Heart left ventricle (tissue), 16 donors: ENCODE measurements around the gene CCBE1. TPM values are rescaled to one million over a fixed set of nuclear protein-coding genes. Genes with fewer than 3 reads are reported as not detected.
A peak's percentile ranks its signal among the peaks of the same experiment; 100 is the strongest.
"Not testable (repeated sequence)": the region's sequence is repeated elsewhere in the genome, so short reads cannot be mapped to it uniquely, and the experiment has no call there.

ENCODE experiments used
- ATAC-seq, 4 donors: fragments of 200-7000 bp; cut with Tn5 transposase; one replicate each; pipeline ENCODE4 v1.9.1; 2020 to 2022; ENCODE audit warnings: moderate library complexity in 4 of 4, mild to moderate bottlenecking in 3 of 4, moderate number of reproducible peaks in 1 of 4
- DNase-seq, 5 donors: peaks; one replicate each; pipeline ENCODE4 v3.0.0-alpha.2; 2020
- H3K27ac ChIP-seq, 12 donors: fragments of 200-600 bp; sonication (generic) in 4 of 12; one replicate each; pipeline versions ENCODE4 v1.5.0 to v1.8.0; 2016 to 2022; ENCODE audit warnings: mild to moderate bottlenecking in 2 of 12
- H3K27me3 ChIP-seq, 9 donors: fragments of 200-600 bp; sonication (generic) in 2 of 9; one replicate each; pipeline versions ENCODE4 v1.5.1 to v1.8.0; 2016 to 2022; ENCODE audit warnings: mild to moderate bottlenecking in 3 of 9
- H3K36me3 ChIP-seq, 9 donors: fragments of 200-600 bp; sonication (generic) in 2 of 9; one replicate each; pipeline versions ENCODE4 v1.5.0 to v1.8.0; 2018 to 2022; ENCODE audit warnings: mild to moderate bottlenecking in 2 of 9
- H3K4me1 ChIP-seq, 12 donors: fragments of 200-600 bp; sonication (generic) in 4 of 12; one replicate each; pipeline versions ENCODE4 v1.5.0 to v1.8.0; 2016 to 2022; ENCODE audit warnings: mild to moderate bottlenecking in 3 of 12
- H3K4me3 ChIP-seq, 12 donors: fragments of 200-600 bp; sonication (generic) in 4 of 12; one replicate each; pipeline versions ENCODE4 v1.5.0 to v1.8.0; 2017 to 2022; ENCODE audit warnings: mild to moderate bottlenecking in 9 of 12, moderate library complexity in 4 of 12
- H3K9me3 ChIP-seq, 12 donors: fragments of 200-600 bp; sonication (generic) in 4 of 12; one replicate each; pipeline versions ENCODE4 v1.5.0 to v1.8.0; 2016 to 2022; ENCODE audit warnings: mild to moderate bottlenecking in 1 of 12
- POLR2A ChIP-seq, 2 donors: fragments of 450-650 bp; IDR thresholded peaks; one replicate each; pipeline ENCODE4 v1.6.1; 2017; ENCODE audit warnings: antibody characterized with exemption in 2 of 2, mild to moderate bottlenecking in 2 of 2, moderate library complexity in 2 of 2
- WGBS, 4 donors: extraction: QIAGEN DNeasy Blood & Tissue Kit in 2 of 4; methylation state at CpG; one replicate each; pipeline versions ENCODE4 v1.1.5 to v1.1.7; 2013 to 2018; 5-methylcytosine and 5-hydroxymethylcytosine counted together
- intact Hi-C, 10 donors: fragments of 100-400 bp; cut with DNase I; formaldehyde crosslinking; loops; one replicate each; pipeline versions ENCODE4 v1.11.1 to v1.14.2; 2022
- polyA plus RNA-seq, 2 donors: library from polyadenylated mRNA; stranded (reverse); fragments of 200-250 nt; gene quantifications; one replicate each; pipeline ENCODE4 v1.2.3, GENCODE V29; 2013
- total RNA-seq, 9 donors: library from RNA; depleted of rRNA in 2 of 9; stranded (reverse); fragments of >200 nt in 2 of 9; fragmentation: NEBNext Ultra II Directional in 3 of 9; extraction: Animal tissue kit (Norgen Biotek cat#: 25700) in 3 of 9; gene quantifications; one replicate each; pipeline versions ENCODE4 v1.1.0 to v1.2.4, GENCODE V29; 2016 to 2023
- TF ChIP-seq, protein P1 (sequence below), 12 donors: fragments of 200-600 bp; sonication (generic) in 4 of 12; IDR thresholded peaks; one replicate each; pipeline versions ENCODE4 v1.5.0 to v1.8.0; 2018 to 2022; ENCODE audit warnings: antibody characterized with exemption in 12 of 12, mild to moderate bottlenecking in 5 of 12
- donor health status: ischemic (EF 13 %, LVEDD 7.1; RV severe dilation, severe dysfunction).
- donor health status: healthy with polysubstance abuse.
- donor health status: DM: no; HTN: yes; CAD: no.
- donor health status: DM: no; HTN: no; CAD: no.
- donor health status: ischemic (EF 25% LVEDD 6.9; RV normal size, moderate dysfunction).
- donor health status: ischemic (EF 25% LVEDD 5.7; RV mildly dilated, moderate dysfunction).
- donor health status: healthy.
- donor health status: DM: yes; HTN: yes; CAD: no.
- donor health status: ischemic (EF 35%, LVEDD 5.7; RV mildly dilated, moderate dysfunction).
- donor health status: nonischemic (EF 11% LVEDD 7.7; RV severe dilation, severe dysfunction).
- donor health status: DM: yes; HTN: yes; CAD: no.
- donor health status: PGD.
- donor health status: ischemic (EF 29% LVEDD 5.4; RV normal size, mild dysfunction).
- donor health status: nonischemic (EF 23%, LVEDD 6.1; RV moderate dilation, normal function).

The CCBE1 gene
- total and polyA plus RNA-seq, 11 donors = 0.15 to 6.3 (median 0.74) TPM

- Histone ChIP-seq H3K36me3 (no peaks in the 10 kb centered on the region), H3K4me1 (peaks cover 0 to 41% (median 20%) of the 10 kb centered on the region in 12 donors), H3K27ac (peak overlapping the region in 5 of 12 donors; percentile 54 to 75 (median 69)), H3K9me3 (peaks cover 0 to 12% (median 0%) of the 10 kb centered on the region in 12 donors), H3K4me3 (no peak overlapping the region), H3K27me3 (no peaks in the 10 kb centered on the region)
- ATAC-seq (no peak), DNase-seq (no peak)
- 45 to 66% (median 50%) methylated on average over 4 of the region's 4 CpGs for WGBS, 4 donors
- intact Hi-C loops = loop anchor here in 2 of 10 donors (5.0 kb wide), 3 partner anchors 35 to 180 kb away; partner anchors contain the start of gene CCBE1 (in 1 of the 2)
- no peak for TF ChIP-seq POLR2A (IDR thresholded peaks at IDR 0.05)
- TF ChIP-seq, protein P1, sequence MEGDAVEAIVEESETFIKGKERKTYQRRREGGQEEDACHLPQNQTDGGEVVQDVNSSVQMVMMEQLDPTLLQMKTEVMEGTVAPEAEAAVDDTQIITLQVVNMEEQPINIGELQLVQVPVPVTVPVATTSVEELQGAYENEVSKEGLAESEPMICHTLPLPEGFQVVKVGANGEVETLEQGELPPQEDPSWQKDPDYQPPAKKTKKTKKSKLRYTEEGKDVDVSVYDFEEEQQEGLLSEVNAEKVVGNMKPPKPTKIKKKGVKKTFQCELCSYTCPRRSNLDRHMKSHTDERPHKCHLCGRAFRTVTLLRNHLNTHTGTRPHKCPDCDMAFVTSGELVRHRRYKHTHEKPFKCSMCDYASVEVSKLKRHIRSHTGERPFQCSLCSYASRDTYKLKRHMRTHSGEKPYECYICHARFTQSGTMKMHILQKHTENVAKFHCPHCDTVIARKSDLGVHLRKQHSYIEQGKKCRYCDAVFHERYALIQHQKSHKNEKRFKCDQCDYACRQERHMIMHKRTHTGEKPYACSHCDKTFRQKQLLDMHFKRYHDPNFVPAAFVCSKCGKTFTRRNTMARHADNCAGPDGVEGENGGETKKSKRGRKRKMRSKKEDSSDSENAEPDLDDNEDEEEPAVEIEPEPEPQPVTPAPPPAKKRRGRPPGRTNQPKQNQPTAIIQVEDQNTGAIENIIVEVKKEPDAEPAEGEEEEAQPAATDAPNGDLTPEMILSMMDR (IDR thresholded peaks at IDR 0.05) = no peak
Measured at GRCh38 chr18:59517446-59518165, 179.6 kb downstream of the CCBE1 start.

DNA sequence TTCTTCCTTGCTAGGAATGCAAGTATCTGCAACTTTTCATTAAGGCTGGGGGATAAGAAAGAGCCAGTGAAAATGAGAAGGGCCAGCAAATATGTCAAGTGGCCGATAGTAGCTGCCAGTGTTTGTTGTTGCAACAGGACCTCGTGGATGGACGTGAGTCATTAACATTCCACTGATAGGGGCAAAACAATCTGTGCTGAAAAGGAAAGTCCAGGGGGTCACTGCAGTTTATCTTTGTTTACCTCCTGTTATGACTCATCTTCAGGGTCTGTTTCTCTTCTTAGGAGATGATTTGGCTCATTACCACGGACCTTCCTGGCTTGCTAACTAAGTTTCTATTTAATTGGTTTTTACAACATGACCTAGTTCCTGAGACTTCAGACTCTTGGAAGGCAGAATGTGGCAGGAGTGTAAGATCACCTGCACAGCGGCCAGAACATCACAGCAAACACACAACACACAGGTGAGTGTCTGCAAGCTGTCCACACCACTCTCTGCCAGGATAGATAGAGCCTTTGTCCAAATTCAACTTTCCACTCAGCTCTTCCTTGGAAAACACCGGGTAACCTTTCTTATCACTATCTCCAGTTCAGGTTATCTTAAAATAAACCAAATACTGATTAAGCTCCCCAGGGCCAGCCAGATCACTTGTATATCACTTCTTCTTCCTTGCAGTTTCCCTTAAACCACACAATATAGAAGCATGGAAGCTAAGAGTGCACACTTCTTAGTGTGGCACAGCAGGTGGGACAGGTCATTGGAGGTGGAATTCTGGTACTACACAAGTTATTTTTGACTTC is 180.7 kb downstream of the CCBE1 start:
- Histone ChIP-seq H3K9me3 (peaks cover 0 to 12% (median 0%) of the 10 kb centered on the region in 12 donors), H3K4me1 (peaks cover 0 to 46% (median 20%) of the 10 kb centered on the region in 12 donors), H3K4me3 (no peak overlapping the region), H3K27ac (peak overlapping the region in 11 of 12 donors; percentile 15 to 89 (median 69)), H3K36me3 (no peaks in the 10 kb centered on the region), H3K27me3 (no peaks in the 10 kb centered on the region)
- intact Hi-C loops = loop anchor here in 3 of 10 donors (1.0 to 5.0 kb wide), 4 partner anchors 36 to 181 kb away; partner anchors contain the start of gene CCBE1 (in 1 of the 3)
- TF ChIP-seq POLR2A (IDR thresholded peaks at IDR 0.05) = no peak
- TF ChIP-seq, protein P1 (IDR thresholded peaks at IDR 0.05) = no peak
- DNase-seq (peak in 4 of 5 donors; percentile 52 to 67 (median 62)), ATAC-seq (peak; percentile 89)
- 2 to 3% (median 2%) methylated on average over 6 of the region's 6 CpGs for WGBS, 4 donors

GRCh38 chr18:59515956-59516355 is 181.3 kb downstream of the CCBE1 start:
- H3K27ac ChIP-seq = peak overlapping the region; percentile 15 to 89 (median 68)
- H3K36me3 ChIP-seq, H3K4me3 ChIP-seq, DNase-seq, H3K27me3 ChIP-seq: not testable (repeated sequence)
- ATAC-seq = peak in 1 of 4 donors; percentile 1
- H3K9me3 ChIP-seq = peaks cover 0 to 12% (median 0%) of the 10 kb centered on the region in 12 donors
- WGBS, 4 donors = 69 to 78% (median 75%) methylated on average over 6 of the region's 6 CpGs
- intact Hi-C loops = loop anchor here in 5 of 10 donors (1.0 to 5.0 kb wide), 5 partner anchors 36 to 181 kb away; partner anchors contain the start of gene CCBE1 (in 1 of the 5)
- peaks cover 0 to 46% (median 20%) of the 10 kb centered on the region in 12 donors for H3K4me1 ChIP-seq

DNA sequence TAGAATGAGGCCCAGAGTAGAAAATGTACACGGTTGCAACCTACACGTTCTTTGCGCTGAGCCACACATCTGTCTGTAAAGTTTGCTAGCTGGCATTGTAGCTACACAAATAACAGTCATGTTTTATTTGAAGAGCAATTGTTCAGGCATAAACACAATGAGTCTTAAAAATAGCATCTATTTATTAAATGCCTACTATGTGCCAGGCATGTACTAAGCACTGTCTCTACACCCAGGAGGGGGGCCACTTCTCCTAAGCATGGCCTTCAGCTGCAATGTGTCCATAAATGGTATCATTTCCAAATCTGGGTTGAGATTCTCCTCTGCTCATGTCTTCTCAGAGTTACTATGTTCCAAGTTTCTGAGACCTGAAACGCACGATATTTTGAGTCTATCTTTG is 182.1 kb downstream of the CCBE1 start:
- ATAC-seq (no peak), DNase-seq (no peak)
- Histone ChIP-seq H3K27ac (peak overlapping the region; percentile 33 to 89 (median 68)), H3K9me3 (peaks cover 0 to 7% (median 0%) of the 10 kb centered on the region in 12 donors), H3K4me3 (no peak overlapping the region), H3K4me1 (peaks cover 0 to 46% (median 20%) of the 10 kb centered on the region in 12 donors), H3K36me3 (no peaks in the 10 kb centered on the region), H3K27me3 (no peaks in the 10 kb centered on the region)
- TF ChIP-seq, protein P1 (IDR thresholded peaks at IDR 0.05) = no peak
- no peak for TF ChIP-seq POLR2A (IDR thresholded peaks at IDR 0.05)
- intact Hi-C loops = loop anchor here in 4 of 10 donors (2.0 to 5.0 kb wide), 4 partner anchors 37 to 182 kb away; partner anchors contain the start of gene CCBE1 (in 1 of the 4)
- WGBS, 4 donors = 67 to 79% (median 71%) methylated on average over 5 of the region's 5 CpGs
